ENCODE results near the gene CHST5. TPM values are rescaled to one million over a fixed set of nuclear protein-coding genes. Genes with fewer than 3 reads are reported as not detected.

CHST5 gene
- total RNA-seq, 2 donors from 2014 or later, result 0.26 to 1.1 TPM

- Mint-ChIP-seq H3K27me3 (ENCODE audit: insufficient read depth) (peaks cover 26% of the 10 kb centered on the region), H3K4me3 (no peak overlapping the region), H3K4me1 (peaks cover 5% of the 10 kb centered on the region), H3K27ac (no peak overlapping the region), H3K36me3 (ENCODE audit: low read depth) (no peaks in the 10 kb centered on the region), H3K9me3 (no peaks in the 10 kb centered on the region)
- DNase-seq, result no peak
- Histone ChIP-seq H3K27me3 (ENCODE audit: control insufficient read depth, insufficient read depth, low read length, poor library complexity, severe bottlenecking) (peaks cover 13% of the 10 kb centered on the region), H3K9me3 (ENCODE audit: control insufficient read depth, low read length) (no peaks in the 10 kb centered on the region), H3K4me1 (ENCODE audit: control insufficient read depth, insufficient read depth, low read length) (no peaks in the 10 kb centered on the region), H3K4me3 (ENCODE audit: low read length) (no peak overlapping the region), H3K27ac (ENCODE audit: low read depth, low read length) (no peak overlapping the region), H3K9ac (ENCODE audit: extremely low read depth, low read length, poor library complexity, severe bottlenecking) (no peak overlapping the region), H3K36me3 (ENCODE audit: control insufficient read depth, insufficient read depth, low read length) (no peaks in the 10 kb centered on the region)
- 85 to 93% methylated on average over 2 to 4 of the region's 4 CpGs for WGBS, 2 experiments (ENCODE audit: insufficient coverage in 1 of 2, insufficient read length in 1 of 2)
- TF ChIP-seq CTCF (conservative IDR thresholded peaks at IDR 0.05), result no peak
Observed at GRCh38 chr16:75497558-75497957, 38.4 kb downstream of the CHST5 start.

- no peaks in the 10 kb centered on the region for H3K9me3 Mint-ChIP-seq
- Histone ChIP-seq H3K27me3 (ENCODE audit: control insufficient read depth, insufficient read depth, low read length, poor library complexity, severe bottlenecking) (peaks cover 13% of the 10 kb centered on the region), H3K9me3 (ENCODE audit: control insufficient read depth, low read length) (no peaks in the 10 kb centered on the region), H3K9ac (ENCODE audit: extremely low read depth, low read length, poor library complexity, severe bottlenecking) (peak within 1 kb of the TSS; percentile 49), H3K36me3 (ENCODE audit: control insufficient read depth, insufficient read depth, low read length) (no peaks in the 10 kb centered on the region), H3K27ac (ENCODE audit: low read depth, low read length) (no peak within 1 kb of the TSS), H3K4me3 (ENCODE audit: low read length) (peak within 1 kb of the TSS; percentile 86), H3K4me1 (ENCODE audit: control insufficient read depth, insufficient read depth, low read length) (no peaks in the 10 kb centered on the region)
- TF ChIP-seq CTCF (conservative IDR thresholded peaks at IDR 0.05), result no peak
- WGBS, 2 experiments (ENCODE audit: insufficient coverage in 1 of 2, insufficient read length in 1 of 2), result 2% methylated on average over 17 to 43 of the region's 43 CpGs
- H3K27ac Mint-ChIP-seq, result peak within 1 kb of the TSS; percentile 68
- peaks cover 5% of the 10 kb centered on the region for H3K4me1 Mint-ChIP-seq
- H3K4me3 Mint-ChIP-seq, result peak within 1 kb of the TSS; percentile 80
- peaks cover 18% of the 10 kb centered on the region for H3K27me3 Mint-ChIP-seq (ENCODE audit: insufficient read depth)
- H3K36me3 Mint-ChIP-seq (ENCODE audit: low read depth), result no peaks in the 10 kb centered on the region
- peak; percentile 93 for DNase-seq
Observed at GRCh38 chr16:75495076-75495674, 40.7 kb downstream of the CHST5 start, which contains the start of gene CHST6. TSS of gene CHST6 (minus strand) at chr16:75495441. CDS start at chr16:75479828, 15,613 bp downstream.

- no peaks in the 10 kb centered on the region for H3K4me1 ChIP-seq (ENCODE audit: control insufficient read depth, insufficient read depth, low read length)
- H3K27ac Mint-ChIP-seq, result peak overlapping the region; percentile 68
- H3K4me3 Mint-ChIP-seq, result peak overlapping the region; percentile 80
- no peak for DNase-seq
- peak overlapping the region; percentile 86 for H3K4me3 ChIP-seq (ENCODE audit: low read length)
- no peak overlapping the region for H3K27ac ChIP-seq (ENCODE audit: low read depth, low read length)
- H3K9me3 ChIP-seq (ENCODE audit: control insufficient read depth, low read length), result no peaks in the 10 kb centered on the region
- no peaks in the 10 kb centered on the region for H3K9me3 Mint-ChIP-seq
- peaks cover 5% of the 10 kb centered on the region for H3K4me1 Mint-ChIP-seq
- 6 to 12% methylated on average over 13 to 26 of the region's 26 CpGs for WGBS, 2 experiments (ENCODE audit: insufficient coverage in 1 of 2, insufficient read length in 1 of 2)
- H3K27me3 Mint-ChIP-seq (ENCODE audit: insufficient read depth), result peaks cover 18% of the 10 kb centered on the region
- TF ChIP-seq CTCF (conservative IDR thresholded peaks at IDR 0.05), result no peak
- no peaks in the 10 kb centered on the region for H3K36me3 ChIP-seq (ENCODE audit: control insufficient read depth, insufficient read depth, low read length)
- H3K36me3 Mint-ChIP-seq (ENCODE audit: low read depth), result no peaks in the 10 kb centered on the region
- peak overlapping the region; percentile 49 for H3K9ac ChIP-seq (ENCODE audit: extremely low read depth, low read length, poor library complexity, severe bottlenecking)
- peaks cover 13% of the 10 kb centered on the region for H3K27me3 ChIP-seq (ENCODE audit: control insufficient read depth, insufficient read depth, low read length, poor library complexity, severe bottlenecking)
Observed at GRCh38 chr16:75494661-75495075, 41.2 kb downstream of the CHST5 start.

All from endodermal cell (in vitro differentiated cells).